AG04449 (cell line): ENCODE results near the gene OR10H4.
"Not testable (repeated sequence)": the region's sequence is repeated elsewhere in the genome, so short reads cannot be mapped to it uniquely, and the experiment has no call there.

Source experiments
- CTCF ChIA-PET: fragments of 350-600 bp; formaldehyde crosslinking; extraction: SDS; loops from one replicate; lab custom pipeline; 2021; ENCODE audit warnings: antibody characterized with exemption; lab: Yijun Ruan, JAX
- POLR2A ChIA-PET: fragments of 400-600, 350-600 bp; formaldehyde crosslinking; extraction: SDS; loops from one replicate; lab custom pipeline; 2020; ENCODE audit warnings: antibody characterized with exemption, inconsistent platforms; lab: Yijun Ruan, JAX
- DNase-seq: peaks from one replicate; pipeline ENCODE4 v3.0.0-alpha.2; 2010; ENCODE audit warnings: low read depth, low spot score
- H3K4me3 ChIP-seq: 2 replicates; pipeline ENCODE4 v1.5.1; 2011; ENCODE audit warnings: low read depth, mild to moderate bottlenecking, control low read depth, low read length
- TF ChIP-seq, protein P1 (sequence below): IDR thresholded peaks from one replicate; pipeline ENCODE4 v1.5.1; 2011; ENCODE audit warnings: mild to moderate bottlenecking, moderate library complexity, low read length, control low read depth, inconsistent platforms; ENCODE audit not compliant: insufficient read depth; ENCODE audit errors: missing control alignments

Gene OR10H4

GRCh38 chr19:15979293-15979692 is 30.5 kb downstream of the OR10H4 start:
- no peak overlapping the region for H3K4me3 ChIP-seq
- DNase-seq, result no peak
- TF ChIP-seq, protein P1, sequence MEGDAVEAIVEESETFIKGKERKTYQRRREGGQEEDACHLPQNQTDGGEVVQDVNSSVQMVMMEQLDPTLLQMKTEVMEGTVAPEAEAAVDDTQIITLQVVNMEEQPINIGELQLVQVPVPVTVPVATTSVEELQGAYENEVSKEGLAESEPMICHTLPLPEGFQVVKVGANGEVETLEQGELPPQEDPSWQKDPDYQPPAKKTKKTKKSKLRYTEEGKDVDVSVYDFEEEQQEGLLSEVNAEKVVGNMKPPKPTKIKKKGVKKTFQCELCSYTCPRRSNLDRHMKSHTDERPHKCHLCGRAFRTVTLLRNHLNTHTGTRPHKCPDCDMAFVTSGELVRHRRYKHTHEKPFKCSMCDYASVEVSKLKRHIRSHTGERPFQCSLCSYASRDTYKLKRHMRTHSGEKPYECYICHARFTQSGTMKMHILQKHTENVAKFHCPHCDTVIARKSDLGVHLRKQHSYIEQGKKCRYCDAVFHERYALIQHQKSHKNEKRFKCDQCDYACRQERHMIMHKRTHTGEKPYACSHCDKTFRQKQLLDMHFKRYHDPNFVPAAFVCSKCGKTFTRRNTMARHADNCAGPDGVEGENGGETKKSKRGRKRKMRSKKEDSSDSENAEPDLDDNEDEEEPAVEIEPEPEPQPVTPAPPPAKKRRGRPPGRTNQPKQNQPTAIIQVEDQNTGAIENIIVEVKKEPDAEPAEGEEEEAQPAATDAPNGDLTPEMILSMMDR, result no peak
- CTCF ChIA-PET, result no interaction called here
- POLR2A ChIA-PET, result no interaction called here

DNA sequence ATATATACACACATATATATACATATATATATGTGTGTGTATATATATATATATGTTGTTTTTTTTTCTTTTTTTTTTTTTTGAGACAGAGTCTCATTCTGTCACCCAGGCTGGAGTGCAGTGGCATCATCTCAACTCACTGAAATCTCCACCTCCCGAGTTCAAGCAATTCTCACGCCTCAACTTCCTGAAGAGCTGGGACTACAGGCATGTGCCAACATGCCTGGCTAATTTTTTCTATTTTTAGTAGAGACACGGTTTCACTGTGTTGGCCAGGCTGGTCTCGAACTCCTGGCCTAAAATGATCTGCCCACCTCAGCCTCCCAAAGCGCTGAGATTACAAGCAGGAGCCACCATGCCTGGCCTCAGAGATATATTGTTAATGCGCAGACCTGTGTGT is 37.0 kb downstream of the OR10H4 start:
- DNase-seq, CTCF ChIA-PET, POLR2A ChIA-PET, H3K4me3 ChIP-seq: not testable (repeated sequence)

DNA sequence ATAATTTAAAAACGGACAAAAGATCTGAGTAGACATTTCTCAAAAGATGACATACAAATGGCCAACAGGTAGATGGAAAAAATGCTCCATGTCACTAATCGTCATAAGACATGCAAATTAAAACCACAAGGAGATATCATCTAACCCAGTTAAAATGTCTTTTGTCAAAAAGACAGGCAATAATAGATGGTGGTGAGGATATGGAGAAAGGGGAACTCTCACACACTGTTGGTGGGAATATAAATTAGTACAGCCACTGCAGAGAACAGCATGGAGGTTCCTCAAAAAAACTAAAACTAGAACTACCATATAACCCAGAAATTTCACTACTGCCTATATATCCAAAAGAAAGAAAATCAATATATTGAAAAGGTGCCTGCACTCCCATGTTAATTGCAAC is 37.9 kb downstream of the OR10H4 start:
- TF ChIP-seq, protein P1, result no peak
- no peak for DNase-seq
- no peak overlapping the region for H3K4me3 ChIP-seq
- ChIA-PET CTCF (no interaction called here), POLR2A (no interaction called here)

DNA sequence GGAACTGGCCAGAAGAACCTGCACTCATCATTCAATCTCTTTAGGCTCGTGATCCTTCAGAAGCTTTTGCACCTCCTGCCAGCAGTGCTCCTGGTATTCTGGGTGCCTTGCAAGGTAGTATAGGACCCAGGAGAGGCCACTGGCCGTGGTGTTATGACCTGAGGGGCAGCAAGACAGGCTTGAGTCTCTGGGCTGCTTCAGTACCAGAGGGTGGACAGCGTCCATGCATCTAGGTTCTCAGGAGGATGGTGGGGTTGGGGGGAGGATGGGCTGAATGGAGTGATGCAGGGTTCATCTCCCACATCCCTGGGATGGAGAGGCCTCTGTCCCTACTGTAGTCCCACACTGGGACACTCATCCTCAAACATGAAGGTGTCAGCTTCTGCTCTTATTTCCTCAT is 41.1 kb downstream of the OR10H4 start:
- H3K4me3 ChIP-seq, result no peak overlapping the region
- DNase-seq, result no peak
- POLR2A ChIA-PET, result no interaction called here
- TF ChIP-seq, protein P1, result no peak
- CTCF ChIA-PET, result no interaction called here

GRCh38 chr19:15991602-15992001 is 42.8 kb downstream of the OR10H4 start:
- CTCF ChIA-PET, result no interaction called here
- TF ChIP-seq, protein P1, result no peak

GRCh38 chr19:15992014-15992413 is 43.2 kb downstream of the OR10H4 start:
- H3K4me3 ChIP-seq, result no peak overlapping the region
- TF ChIP-seq, protein P1, result no peak
- ChIA-PET CTCF (no interaction called here), POLR2A (no interaction called here)
- no peak for DNase-seq

More at GRCh38 chr19:15991602-15992001, 42.8 kb downstream of the OR10H4 start:
- DNase-seq, result no peak
- POLR2A ChIA-PET, result no interaction called here
- no peak overlapping the region for H3K4me3 ChIP-seq

GRCh38 chr19:15995536-15995935 is 46.7 kb downstream of the OR10H4 start:
- no peak for DNase-seq
- CTCF ChIA-PET, result no interaction called here
- POLR2A ChIA-PET, result no interaction called here
- H3K4me3 ChIP-seq, result no peak overlapping the region
- TF ChIP-seq, protein P1, result no peak
